ENCODE data around the gene MCM3AP.
A peak's percentile ranks its signal among the peaks of the same experiment; 100 is the strongest.
"Not testable (repeated sequence)": the region's sequence is repeated elsewhere in the genome, so short reads cannot be mapped to it uniquely, and the experiment has no call there.

MCM3AP gene

GRCh38 chr21:46237474-46237873, 47.9 kb downstream of the MCM3AP start:
- no peak for DNase-seq

GRCh38 chr21:46234436-46234950, 50.9 kb downstream of the MCM3AP start:
- DNase-seq, result no peak

GRCh38 chr21:46229923-46230260, 55.5 kb downstream of the MCM3AP start:
- no peak for DNase-seq

GRCh38 chr21:46229133-46229922, 56.1 kb downstream of the MCM3AP start:
- DNase-seq, result peak; percentile 50

GRCh38 chr21:46228345-46229051, 56.9 kb downstream of the MCM3AP start, which contains the start of gene LSS:
TSS of gene LSS (minus strand) at chr21:46228774. CDS start at chr21:46228745, 29 bp downstream.
- peak; percentile 98 for DNase-seq

- no peak for DNase-seq
Measured at GRCh38 chr21:46227811-46228344, 57.5 kb downstream of the MCM3AP start.

GRCh38 chr21:46226920-46227599, 58.4 kb downstream of the MCM3AP start:
- no peak for DNase-seq

GRCh38 chr21:46226146-46226545, 59.3 kb downstream of the MCM3AP start:
- no peak for DNase-seq

GRCh38 chr21:46223661-46224060, 61.8 kb downstream of the MCM3AP start:
- not testable (repeated sequence) for DNase-seq

- DNase-seq, result no peak
Measured at GRCh38 chr21:46223217-46223616, 62.2 kb downstream of the MCM3AP start.

- no peak for DNase-seq
Measured at GRCh38 chr21:46222436-46223116, 62.8 kb downstream of the MCM3AP start.

GRCh38 chr21:46221664-46222435, 63.6 kb downstream of the MCM3AP start:
- no peak for DNase-seq

- no peak for DNase-seq
Measured at GRCh38 chr21:46220847-46221246, 64.6 kb downstream of the MCM3AP start.

- DNase-seq, result no peak
Measured at GRCh38 chr21:46220275-46220810, 65.1 kb downstream of the MCM3AP start.

GRCh38 chr21:46219591-46220239, 65.7 kb downstream of the MCM3AP start:
- DNase-seq, result no peak

GRCh38 chr21:46218906-46219590, 66.4 kb downstream of the MCM3AP start:
- DNase-seq, result no peak

- DNase-seq, result no peak
Measured at GRCh38 chr21:46217511-46218196, 67.8 kb downstream of the MCM3AP start.

- no peak for DNase-seq
Measured at GRCh38 chr21:46216132-46216747, 69.2 kb downstream of the MCM3AP start.

GRCh38 chr21:46215436-46216131, 69.8 kb downstream of the MCM3AP start:
- DNase-seq, result no peak

Measured in NCI-H2171 (cell line).